GM23338 (cell line): ENCODE results near the gene FTCD. TPM values are rescaled to one million over a fixed set of nuclear protein-coding genes. Genes with fewer than 3 reads are reported as not detected.

Source experiments
- ATAC-seq: fragments of 200-7000 bp; cut with Tn5 transposase; 3 replicates; pipeline ENCODE4 v1.9.1; 2020
- DNase-seq: peaks from one replicate; pipeline ENCODE4 v3.0.0-alpha.2; 2015; ENCODE audit warnings: low spot score
- H2AFZ ChIP-seq: fragments of 200-600 bp; sonication (generic); 2 replicates; pipeline ENCODE4 v1.8.0; 2016; ENCODE audit warnings: antibody characterized with exemption, mild to moderate bottlenecking, moderate library complexity
- H3F3A ChIP-seq: fragments of 200-600 bp; sonication (generic); replicated peaks from 2 replicates; pipeline ENCODE4 v1.8.0; 2017; ENCODE audit warnings: antibody characterized with exemption, mixed run types, low read depth
- H3K27ac ChIP-seq: fragments of 200-600 bp; sonication (generic); 2 replicates; pipeline ENCODE4 v1.6.1; 2016; ENCODE audit warnings: low read depth
- H3K27me3 ChIP-seq: fragments of 200-600 bp; sonication (generic); 2 replicates; pipeline ENCODE4 v1.8.0; 2016; ENCODE audit warnings: mild to moderate bottlenecking, mixed run types, moderate library complexity; ENCODE audit not compliant: insufficient read depth
- H3K36me3 ChIP-seq: fragments of 200-600 bp; sonication (generic); 2 replicates; pipeline ENCODE4 v1.8.0; 2016; ENCODE audit warnings: mild to moderate bottlenecking; ENCODE audit not compliant: insufficient read depth
- H3K4me1 ChIP-seq: fragments of 200-600 bp; sonication (generic); 2 replicates; pipeline ENCODE4 v1.8.0; 2016; ENCODE audit warnings: mild to moderate bottlenecking, moderate library complexity; ENCODE audit not compliant: insufficient read depth
- H3K4me2 ChIP-seq: fragments of 200-600 bp; sonication (generic); 2 replicates; pipeline ENCODE4 v1.7.1; 2017; ENCODE audit warnings: mixed run types
- H3K4me3 ChIP-seq: fragments of 200-600 bp; sonication (generic); 2 replicates; pipeline ENCODE4 v1.6.1; 2016; ENCODE audit warnings: mixed run types
- H3K79me2 ChIP-seq: fragments of 200-600 bp; sonication (generic); replicated peaks from 2 replicates; pipeline ENCODE4 v1.8.0; 2017; ENCODE audit warnings: mild to moderate bottlenecking; ENCODE audit not compliant: insufficient read depth
- H3K9me2 ChIP-seq: fragments of 200-600 bp; sonication (generic); 2 replicates; pipeline ENCODE4 v1.8.0; 2017; ENCODE audit not compliant: insufficient read depth
- H4K20me1 ChIP-seq: fragments of 200-600 bp; sonication (generic); replicated peaks from 2 replicates; pipeline ENCODE4 v1.8.0; 2017; ENCODE audit warnings: mild to moderate bottlenecking; ENCODE audit not compliant: insufficient read depth
- H3K27ac Mint-ChIP-seq: 2 replicates; pipeline ENCODE4 v1.8.0; 2020; ENCODE audit warnings: inconsistent platforms, mild to moderate bottlenecking, moderate library complexity, mixed read lengths
- H3K27me3 Mint-ChIP-seq: 3 replicates; pipeline ENCODE4 v1.8.0; 2022; ENCODE audit warnings: low read depth, mild to moderate bottlenecking, moderate library complexity, mixed read lengths, inconsistent platforms; ENCODE audit not compliant: insufficient read depth, poor library complexity
- H3K36me3 Mint-ChIP-seq: 3 replicates; pipeline ENCODE4 v1.8.0; 2021; ENCODE audit warnings: low read depth, mild to moderate bottlenecking, inconsistent platforms, moderate library complexity, mixed read lengths
- H3K4me1 Mint-ChIP-seq: 3 replicates; pipeline ENCODE4 v1.8.0; 2020; ENCODE audit warnings: mild to moderate bottlenecking, inconsistent platforms, mixed read lengths
- H3K4me3 Mint-ChIP-seq: 3 replicates; pipeline ENCODE4 v1.8.0; 2021; ENCODE audit warnings: moderate library complexity, mild to moderate bottlenecking, inconsistent platforms, mixed read lengths
- H3K9me3 Mint-ChIP-seq: 3 replicates; pipeline ENCODE4 v1.8.0; 2020; ENCODE audit warnings: moderate library complexity, mild to moderate bottlenecking, inconsistent platforms, mixed read lengths
- CREB1 ChIP-seq: fragments of 250-450 bp; sonication (Bioruptor Pico); IDR thresholded peaks from 2 replicates; pipeline ENCODE4 v1.5.0; 2020; ENCODE audit warnings: low read depth, mild to moderate bottlenecking, moderate library complexity
- ETS1 ChIP-seq: IDR thresholded peaks from 2 replicates; pipeline ENCODE4 v1.6.1; 2016; ENCODE audit warnings: antibody characterized with exemption
- EZH2 ChIP-seq: fragments of 200-600 bp; sonication (generic); IDR thresholded peaks from one replicate; pipeline ENCODE4 v1.8.0; 2017; ENCODE audit warnings: antibody characterized with exemption, mild to moderate bottlenecking, low read depth; ENCODE audit not compliant: unreplicated experiment
- EZH2phosphoT487 ChIP-seq: fragments of 200-600 bp; sonication (generic); IDR thresholded peaks from one replicate; pipeline ENCODE4 v1.8.1; 2018; ENCODE audit warnings: antibody characterized with exemption; ENCODE audit not compliant: unreplicated experiment
- NANOG ChIP-seq: IDR thresholded peaks from 2 replicates; pipeline ENCODE4 v1.6.1; 2016; ENCODE audit warnings: antibody characterized with exemption, borderline replicate concordance
- POLR2AphosphoS5 ChIP-seq: IDR thresholded peaks from 2 replicates; pipeline ENCODE4 v1.6.1; 2016; ENCODE audit warnings: antibody characterized with exemption, low read depth
- STAT1 ChIP-seq: IDR thresholded peaks from one replicate; pipeline ENCODE4 v1.6.1; 2016; ENCODE audit warnings: antibody characterized with exemption; ENCODE audit not compliant: unreplicated experiment
- ZNF114 ChIP-seq: fragments of 250-450 bp; sonication (Bioruptor Pico); IDR thresholded peaks from 2 replicates; pipeline ENCODE4 v1.5.0; 2020; ENCODE audit warnings: mild to moderate bottlenecking, moderate library complexity
- ZNF331 ChIP-seq: fragments of 250-450 bp; sonication (Bioruptor Pico); IDR thresholded peaks from 2 replicates; pipeline ENCODE4 v1.5.0; 2020; ENCODE audit warnings: low read depth, mild to moderate bottlenecking, moderate library complexity
- polyA plus RNA-seq: library from polyadenylated mRNA; unstranded; fragments of >200 nt; fragmentation: Nextera tagmentation; extraction: Ambion mirVana; gene quantifications from 2 replicates; pipeline ENCODE4 v1.2.1, GENCODE V29; 2016
- total RNA-seq: library from RNA; depleted of rRNA; stranded (reverse); fragments of >200 nt; shearing (Covaris generic); gene quantifications from 2 replicates; pipeline ENCODE4 v1.2.3, GENCODE V29; 2014
- TF ChIP-seq, protein P1 (sequence below): fragments of 250-450 bp; sonication (Bioruptor Pico); IDR thresholded peaks from 2 replicates; pipeline ENCODE4 v1.5.0; 2020; ENCODE audit warnings: mild to moderate bottlenecking, moderate library complexity
- TF ChIP-seq, protein P2 (sequence below): IDR thresholded peaks from one replicate; pipeline ENCODE4 v1.6.1; 2018; ENCODE audit warnings: antibody characterized with exemption; ENCODE audit not compliant: unreplicated experiment
- TF ChIP-seq, protein P3 (sequence below), 2 experiments: fragments of 200-600 bp in 1 of 2; sonication (generic) in 1 of 2; conservative IDR thresholded peaks; 2 replicates each; pipeline versions ENCODE4 v1.5.1 to v1.6.1; 2016 to 2017; ENCODE audit warnings: antibody characterized with exemption in 2 of 2, low read depth in 2 of 2, mild to moderate bottlenecking in 2 of 2, moderate library complexity in 1 of 2

Gene FTCD
- total and polyA plus RNA-seq, 2 experiments from 2014 or later = 0.90 to 2.3 TPM

DNA sequence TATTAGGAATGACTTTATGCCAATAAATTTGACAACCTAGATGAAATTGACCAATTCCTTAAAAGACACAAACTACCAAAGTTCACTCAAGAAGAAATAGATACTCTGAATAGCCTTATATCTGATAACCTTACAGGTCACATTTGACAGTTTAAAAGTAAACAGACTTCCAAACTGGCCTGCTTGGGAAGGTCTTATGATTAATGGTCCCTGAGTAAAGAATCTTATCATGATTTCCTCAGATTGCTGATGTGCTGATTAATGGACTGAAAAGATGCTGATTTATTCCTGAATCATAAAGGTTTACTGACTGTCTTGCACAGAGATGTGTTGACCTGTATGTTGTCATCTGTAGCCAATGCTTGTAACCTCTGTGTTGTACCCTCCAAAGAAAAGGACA, 9.7 kb upstream of the FTCD start (continued):
- TF ChIP-seq ETS1 (no peak), STAT1 (no peak), EZH2phosphoT487 (no peak), NANOG (no peak), ZNF331 (CRISPR knock-in tag) (no peak), POLR2AphosphoS5 (no peak)

DNA sequence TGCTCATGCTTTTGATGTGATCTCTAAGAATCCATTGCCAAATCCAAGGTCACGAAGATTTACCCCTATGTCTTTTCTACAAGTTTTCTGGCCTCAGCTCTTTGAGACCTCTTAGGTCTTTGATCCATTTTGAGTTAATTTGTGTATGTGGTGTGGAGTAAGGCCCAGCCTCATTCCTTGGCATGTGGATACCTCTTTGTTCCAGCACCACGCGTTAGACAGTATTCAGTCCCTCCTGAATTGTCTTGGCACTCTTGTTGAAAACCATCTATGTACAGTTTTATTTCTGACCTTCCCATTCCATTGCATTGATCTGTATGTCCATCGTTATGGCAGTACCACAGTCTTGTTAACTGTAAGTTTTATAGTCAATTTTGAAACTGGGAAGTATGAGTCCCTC, 8.0 kb upstream of the FTCD start:
- no peaks in the 10 kb centered on the region for H3K4me1 Mint-ChIP-seq
- TF ChIP-seq STAT1 (no peak), EZH2 (no peak), POLR2AphosphoS5 (no peak), EZH2phosphoT487 (no peak), NANOG (no peak), CREB1 (no peak), ZNF114 (CRISPR knock-in tag) (no peak)
- TF ChIP-seq, protein P1, sequence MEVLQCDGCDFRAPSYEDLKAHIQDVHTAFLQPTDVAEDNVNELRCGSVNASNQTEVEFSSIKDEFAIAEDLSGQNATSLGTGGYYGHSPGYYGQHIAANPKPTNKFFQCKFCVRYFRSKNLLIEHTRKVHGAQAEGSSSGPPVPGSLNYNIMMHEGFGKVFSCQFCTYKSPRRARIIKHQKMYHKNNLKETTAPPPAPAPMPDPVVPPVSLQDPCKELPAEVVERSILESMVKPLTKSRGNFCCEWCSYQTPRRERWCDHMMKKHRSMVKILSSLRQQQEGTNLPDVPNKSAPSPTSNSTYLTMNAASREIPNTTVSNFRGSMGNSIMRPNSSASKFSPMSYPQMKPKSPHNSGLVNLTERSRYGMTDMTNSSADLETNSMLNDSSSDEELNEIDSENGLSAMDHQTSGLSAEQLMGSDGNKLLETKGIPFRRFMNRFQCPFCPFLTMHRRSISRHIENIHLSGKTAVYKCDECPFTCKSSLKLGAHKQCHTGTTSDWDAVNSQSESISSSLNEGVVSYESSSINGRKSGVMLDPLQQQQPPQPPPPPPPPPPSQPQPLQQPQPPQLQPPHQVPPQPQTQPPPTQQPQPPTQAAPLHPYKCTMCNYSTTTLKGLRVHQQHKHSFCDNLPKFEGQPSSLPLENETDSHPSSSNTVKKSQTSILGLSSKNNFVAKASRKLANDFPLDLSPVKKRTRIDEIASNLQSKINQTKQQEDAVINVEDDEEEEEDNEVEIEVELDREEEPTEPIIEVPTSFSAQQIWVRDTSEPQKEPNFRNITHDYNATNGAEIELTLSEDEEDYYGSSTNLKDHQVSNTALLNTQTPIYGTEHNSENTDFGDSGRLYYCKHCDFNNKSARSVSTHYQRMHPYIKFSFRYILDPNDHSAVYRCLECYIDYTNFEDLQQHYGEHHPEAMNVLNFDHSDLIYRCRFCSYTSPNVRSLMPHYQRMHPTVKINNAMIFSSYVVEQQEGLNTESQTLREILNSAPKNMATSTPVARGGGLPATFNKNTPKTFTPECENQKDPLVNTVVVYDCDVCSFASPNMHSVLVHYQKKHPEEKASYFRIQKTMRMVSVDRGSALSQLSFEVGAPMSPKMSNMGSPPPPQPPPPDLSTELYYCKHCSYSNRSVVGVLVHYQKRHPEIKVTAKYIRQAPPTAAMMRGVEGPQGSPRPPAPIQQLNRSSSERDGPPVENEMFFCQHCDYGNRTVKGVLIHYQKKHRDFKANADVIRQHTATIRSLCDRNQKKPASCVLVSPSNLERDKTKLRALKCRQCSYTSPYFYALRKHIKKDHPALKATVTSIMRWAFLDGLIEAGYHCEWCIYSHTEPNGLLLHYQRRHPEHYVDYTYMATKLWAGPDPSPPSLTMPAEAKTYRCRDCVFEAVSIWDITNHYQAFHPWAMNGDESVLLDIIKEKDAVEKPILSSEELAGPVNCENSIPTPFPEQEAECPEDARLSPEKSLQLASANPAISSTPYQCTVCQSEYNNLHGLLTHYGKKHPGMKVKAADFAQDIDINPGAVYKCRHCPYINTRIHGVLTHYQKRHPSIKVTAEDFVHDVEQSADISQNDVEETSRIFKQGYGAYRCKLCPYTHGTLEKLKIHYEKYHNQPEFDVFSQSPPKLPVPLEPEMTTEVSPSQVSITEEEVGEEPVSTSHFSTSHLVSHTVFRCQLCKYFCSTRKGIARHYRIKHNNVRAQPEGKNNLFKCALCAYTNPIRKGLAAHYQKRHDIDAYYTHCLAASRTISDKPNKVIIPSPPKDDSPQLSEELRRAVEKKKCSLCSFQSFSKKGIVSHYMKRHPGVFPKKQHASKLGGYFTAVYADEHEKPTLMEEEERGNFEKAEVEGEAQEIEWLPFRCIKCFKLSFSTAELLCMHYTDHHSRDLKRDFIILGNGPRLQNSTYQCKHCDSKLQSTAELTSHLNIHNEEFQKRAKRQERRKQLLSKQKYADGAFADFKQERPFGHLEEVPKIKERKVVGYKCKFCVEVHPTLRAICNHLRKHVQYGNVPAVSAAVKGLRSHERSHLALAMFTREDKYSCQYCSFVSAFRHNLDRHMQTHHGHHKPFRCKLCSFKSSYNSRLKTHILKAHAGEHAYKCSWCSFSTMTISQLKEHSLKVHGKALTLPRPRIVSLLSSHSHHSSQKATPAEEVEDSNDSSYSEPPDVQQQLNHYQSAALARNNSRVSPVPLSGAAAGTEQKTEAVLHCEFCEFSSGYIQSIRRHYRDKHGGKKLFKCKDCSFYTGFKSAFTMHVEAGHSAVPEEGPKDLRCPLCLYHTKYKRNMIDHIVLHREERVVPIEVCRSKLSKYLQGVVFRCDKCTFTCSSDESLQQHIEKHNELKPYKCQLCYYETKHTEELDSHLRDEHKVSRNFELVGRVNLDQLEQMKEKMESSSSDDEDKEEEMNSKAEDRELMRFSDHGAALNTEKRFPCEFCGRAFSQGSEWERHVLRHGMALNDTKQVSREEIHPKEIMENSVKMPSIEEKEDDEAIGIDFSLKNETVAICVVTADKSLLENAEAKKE (CRISPR knock-in tag) = no peak
- TF ChIP-seq, protein P2, sequence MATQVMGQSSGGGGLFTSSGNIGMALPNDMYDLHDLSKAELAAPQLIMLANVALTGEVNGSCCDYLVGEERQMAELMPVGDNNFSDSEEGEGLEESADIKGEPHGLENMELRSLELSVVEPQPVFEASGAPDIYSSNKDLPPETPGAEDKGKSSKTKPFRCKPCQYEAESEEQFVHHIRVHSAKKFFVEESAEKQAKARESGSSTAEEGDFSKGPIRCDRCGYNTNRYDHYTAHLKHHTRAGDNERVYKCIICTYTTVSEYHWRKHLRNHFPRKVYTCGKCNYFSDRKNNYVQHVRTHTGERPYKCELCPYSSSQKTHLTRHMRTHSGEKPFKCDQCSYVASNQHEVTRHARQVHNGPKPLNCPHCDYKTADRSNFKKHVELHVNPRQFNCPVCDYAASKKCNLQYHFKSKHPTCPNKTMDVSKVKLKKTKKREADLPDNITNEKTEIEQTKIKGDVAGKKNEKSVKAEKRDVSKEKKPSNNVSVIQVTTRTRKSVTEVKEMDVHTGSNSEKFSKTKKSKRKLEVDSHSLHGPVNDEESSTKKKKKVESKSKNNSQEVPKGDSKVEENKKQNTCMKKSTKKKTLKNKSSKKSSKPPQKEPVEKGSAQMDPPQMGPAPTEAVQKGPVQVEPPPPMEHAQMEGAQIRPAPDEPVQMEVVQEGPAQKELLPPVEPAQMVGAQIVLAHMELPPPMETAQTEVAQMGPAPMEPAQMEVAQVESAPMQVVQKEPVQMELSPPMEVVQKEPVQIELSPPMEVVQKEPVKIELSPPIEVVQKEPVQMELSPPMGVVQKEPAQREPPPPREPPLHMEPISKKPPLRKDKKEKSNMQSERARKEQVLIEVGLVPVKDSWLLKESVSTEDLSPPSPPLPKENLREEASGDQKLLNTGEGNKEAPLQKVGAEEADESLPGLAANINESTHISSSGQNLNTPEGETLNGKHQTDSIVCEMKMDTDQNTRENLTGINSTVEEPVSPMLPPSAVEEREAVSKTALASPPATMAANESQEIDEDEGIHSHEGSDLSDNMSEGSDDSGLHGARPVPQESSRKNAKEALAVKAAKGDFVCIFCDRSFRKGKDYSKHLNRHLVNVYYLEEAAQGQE = no peak
- TF ChIP-seq, protein P3, sequence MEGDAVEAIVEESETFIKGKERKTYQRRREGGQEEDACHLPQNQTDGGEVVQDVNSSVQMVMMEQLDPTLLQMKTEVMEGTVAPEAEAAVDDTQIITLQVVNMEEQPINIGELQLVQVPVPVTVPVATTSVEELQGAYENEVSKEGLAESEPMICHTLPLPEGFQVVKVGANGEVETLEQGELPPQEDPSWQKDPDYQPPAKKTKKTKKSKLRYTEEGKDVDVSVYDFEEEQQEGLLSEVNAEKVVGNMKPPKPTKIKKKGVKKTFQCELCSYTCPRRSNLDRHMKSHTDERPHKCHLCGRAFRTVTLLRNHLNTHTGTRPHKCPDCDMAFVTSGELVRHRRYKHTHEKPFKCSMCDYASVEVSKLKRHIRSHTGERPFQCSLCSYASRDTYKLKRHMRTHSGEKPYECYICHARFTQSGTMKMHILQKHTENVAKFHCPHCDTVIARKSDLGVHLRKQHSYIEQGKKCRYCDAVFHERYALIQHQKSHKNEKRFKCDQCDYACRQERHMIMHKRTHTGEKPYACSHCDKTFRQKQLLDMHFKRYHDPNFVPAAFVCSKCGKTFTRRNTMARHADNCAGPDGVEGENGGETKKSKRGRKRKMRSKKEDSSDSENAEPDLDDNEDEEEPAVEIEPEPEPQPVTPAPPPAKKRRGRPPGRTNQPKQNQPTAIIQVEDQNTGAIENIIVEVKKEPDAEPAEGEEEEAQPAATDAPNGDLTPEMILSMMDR (conservative IDR thresholded peaks at IDR 0.05; ENCODE audit: low read depth in 2 of 2) = no peak

More for the DNA sequence above, 8.0 kb upstream of the FTCD start:
- Histone ChIP-seq H4K20me1 (peaks cover 10% of the 10 kb centered on the region), H3K27me3 (no peaks in the 10 kb centered on the region), H3K9me2 (no peaks in the 10 kb centered on the region), H3K4me2 (no peak overlapping the region), H3K4me1 (no peaks in the 10 kb centered on the region), H2AFZ (no peak overlapping the region), H3F3A (0 out of 2 replicates have a peak, but pooled peaks cover 4% of the 10 kb centered on the region), H3K36me3 (no peaks in the 10 kb centered on the region), H3K27ac (no peak overlapping the region), H3K4me3 (no peak overlapping the region), H3K79me2 (peaks cover 20% of the 10 kb centered on the region)
- H3K9me3 Mint-ChIP-seq = peaks cover 20% of the 10 kb centered on the region
- no peak for DNase-seq
- peaks cover 30% of the 10 kb centered on the region for H3K27me3 Mint-ChIP-seq
- peaks cover 53% of the 10 kb centered on the region for H3K36me3 Mint-ChIP-seq
- no peak overlapping the region for H3K4me3 Mint-ChIP-seq
- H3K27ac Mint-ChIP-seq = no peak overlapping the region
- ATAC-seq = no peak
